GM13976 (cell line): ENCODE measurements around the gene LRRC34.

Source experiments
- DNase-seq: peaks from one replicate; pipeline ENCODE4 v3.0.0; 2012; ENCODE audit warnings: low spot score
- in situ Hi-C: fragments of 300-500 bp; cut with MboI; formaldehyde crosslinking; loops from one replicate; pipeline ENCODE4 v1.12.0; 2022; ENCODE audit warnings: low sequenced_read_pairs, mixed read lengths, inconsistent platforms; ENCODE audit not compliant: unreplicated experiment
- TF ChIP-seq, protein P1 (sequence below): IDR thresholded peaks from 2 replicates; pipeline ENCODE4 v1.5.1; 2012; ENCODE audit warnings: borderline replicate concordance, mild to moderate bottlenecking; ENCODE audit not compliant: insufficient read depth; ENCODE audit errors: extremely low read depth, missing control alignments, control extremely low read depth

LRRC34 gene

DNA sequence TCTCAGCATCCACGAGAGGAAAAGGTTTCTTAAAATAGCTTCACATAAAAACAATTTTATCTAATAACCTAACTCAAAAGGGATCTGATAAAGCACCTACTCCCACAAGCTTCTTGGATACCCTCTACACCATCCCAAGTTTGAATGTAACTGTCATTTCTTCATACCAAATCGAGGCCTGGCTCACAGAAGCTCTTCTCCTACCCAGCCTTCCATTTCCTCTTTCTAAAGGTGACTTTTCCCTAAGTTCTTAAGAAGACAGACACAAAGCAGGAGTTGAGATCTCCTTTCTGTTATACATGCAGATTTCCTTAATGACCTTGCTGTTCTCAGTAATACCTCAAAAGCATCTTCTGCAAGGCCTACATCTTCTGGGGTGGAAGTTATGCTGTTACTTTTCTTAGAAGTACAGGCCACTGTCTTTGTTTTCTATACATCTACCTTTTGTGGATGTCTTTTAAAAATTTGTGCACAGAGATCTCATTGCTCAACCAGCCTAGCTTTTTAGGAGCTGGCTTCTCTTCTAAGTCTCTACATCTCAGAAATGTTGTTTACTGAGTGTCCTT is 3.4 kb downstream of the LRRC34 start:
- TF ChIP-seq, protein P1, sequence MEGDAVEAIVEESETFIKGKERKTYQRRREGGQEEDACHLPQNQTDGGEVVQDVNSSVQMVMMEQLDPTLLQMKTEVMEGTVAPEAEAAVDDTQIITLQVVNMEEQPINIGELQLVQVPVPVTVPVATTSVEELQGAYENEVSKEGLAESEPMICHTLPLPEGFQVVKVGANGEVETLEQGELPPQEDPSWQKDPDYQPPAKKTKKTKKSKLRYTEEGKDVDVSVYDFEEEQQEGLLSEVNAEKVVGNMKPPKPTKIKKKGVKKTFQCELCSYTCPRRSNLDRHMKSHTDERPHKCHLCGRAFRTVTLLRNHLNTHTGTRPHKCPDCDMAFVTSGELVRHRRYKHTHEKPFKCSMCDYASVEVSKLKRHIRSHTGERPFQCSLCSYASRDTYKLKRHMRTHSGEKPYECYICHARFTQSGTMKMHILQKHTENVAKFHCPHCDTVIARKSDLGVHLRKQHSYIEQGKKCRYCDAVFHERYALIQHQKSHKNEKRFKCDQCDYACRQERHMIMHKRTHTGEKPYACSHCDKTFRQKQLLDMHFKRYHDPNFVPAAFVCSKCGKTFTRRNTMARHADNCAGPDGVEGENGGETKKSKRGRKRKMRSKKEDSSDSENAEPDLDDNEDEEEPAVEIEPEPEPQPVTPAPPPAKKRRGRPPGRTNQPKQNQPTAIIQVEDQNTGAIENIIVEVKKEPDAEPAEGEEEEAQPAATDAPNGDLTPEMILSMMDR: no peak
- in situ Hi-C loops: no loop called here

DNA sequence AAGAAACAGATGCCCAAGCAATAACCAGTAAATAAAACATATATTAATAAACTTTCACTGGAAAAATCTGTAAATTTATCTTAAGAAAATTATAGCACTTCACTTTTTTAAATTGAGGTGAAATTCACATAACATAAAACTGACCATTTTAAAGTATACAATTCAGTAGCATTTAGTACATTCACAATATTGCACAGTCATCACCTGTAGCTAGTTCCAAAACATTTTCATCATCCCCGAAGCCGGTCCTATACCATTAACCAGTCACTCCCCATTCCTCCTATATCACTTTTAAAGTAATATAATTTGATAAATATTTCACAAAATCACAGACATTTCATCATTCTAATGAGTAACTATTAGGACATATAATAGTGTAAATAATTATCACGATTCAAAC is 8.0 kb downstream of the LRRC34 start:
- no peak for DNase-seq
- TF ChIP-seq, protein P1: no peak
- in situ Hi-C loops: no loop called here

More for the DNA sequence above, 3.4 kb downstream of the LRRC34 start:
- DNase-seq: no peak

DNA sequence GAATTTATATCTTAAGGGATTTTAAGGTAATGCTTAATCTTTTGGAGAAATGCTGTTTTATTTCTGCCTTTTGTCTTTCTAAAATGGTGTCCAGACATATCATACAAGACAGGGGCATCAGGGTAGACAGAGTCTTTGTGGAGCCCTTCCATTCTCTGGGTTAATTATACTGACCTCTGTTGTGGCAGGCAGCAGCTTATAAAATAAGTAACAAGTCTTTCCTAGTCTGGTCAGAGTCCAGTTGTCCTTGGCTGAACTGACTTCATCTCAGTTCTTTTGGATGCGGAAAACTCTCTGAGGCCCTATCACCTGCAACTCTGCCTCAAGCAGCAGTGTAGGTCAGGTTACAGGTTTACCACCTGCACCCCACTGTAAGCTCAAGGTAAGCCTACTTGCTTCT is 20.3 kb downstream of the LRRC34 start:
- no peak for DNase-seq
- in situ Hi-C loops: no loop called here
- TF ChIP-seq, protein P1: no peak

DNA sequence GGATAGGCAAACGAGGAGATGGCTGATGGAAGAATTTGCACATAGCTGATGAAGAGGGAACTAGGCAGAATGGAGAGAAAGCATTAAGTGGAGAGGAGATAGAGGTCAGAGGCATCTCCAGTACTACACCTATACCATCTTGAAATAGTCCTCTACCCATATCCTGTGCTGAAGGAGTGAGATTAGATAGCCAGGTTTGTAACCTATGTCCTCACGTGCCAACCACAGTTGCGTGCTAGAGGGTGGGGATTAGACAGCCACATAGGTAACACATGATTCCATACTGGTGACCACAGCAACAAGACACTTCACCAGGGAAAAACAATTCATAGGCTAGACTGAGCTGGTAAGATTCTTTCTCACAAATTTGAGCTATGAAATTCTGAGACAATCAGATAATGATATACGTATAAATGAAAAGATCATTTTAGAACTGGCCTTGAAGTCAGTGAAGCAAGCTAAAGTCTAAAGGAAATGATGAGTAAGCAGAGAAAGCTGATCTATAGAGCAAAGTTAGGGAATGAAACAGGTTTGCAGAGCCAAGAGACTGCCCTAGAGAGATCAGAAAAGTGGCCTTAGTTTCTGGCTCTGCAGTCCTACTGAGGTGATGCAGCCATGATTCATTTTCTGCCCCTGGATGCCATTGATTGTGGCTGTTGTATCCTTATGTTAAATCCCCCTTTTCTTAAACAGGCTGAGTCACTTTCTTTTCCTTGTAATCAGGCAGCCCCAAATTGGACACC is 21.8 kb downstream of the LRRC34 start:
- TF ChIP-seq, protein P1: no peak

DNA sequence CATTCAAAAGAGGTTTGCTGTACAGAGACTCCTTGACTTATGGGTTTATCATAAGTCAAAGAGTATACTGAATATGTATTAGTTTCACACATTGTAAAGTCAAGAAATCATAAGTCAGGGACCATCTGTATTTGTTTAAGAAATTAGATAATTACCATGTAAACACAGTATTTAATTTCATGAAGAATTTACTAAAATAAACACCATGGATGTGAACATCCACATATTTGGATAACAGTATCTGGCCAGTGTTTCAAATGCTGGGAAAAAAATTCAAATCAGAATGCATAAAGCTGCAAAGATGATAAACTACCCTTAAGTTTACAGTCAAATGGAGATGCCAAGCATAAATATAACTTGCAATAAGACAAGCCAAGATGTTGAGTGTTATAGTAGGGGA is 22.5 kb downstream of the LRRC34 start:
- no peak for DNase-seq
- in situ Hi-C loops: no loop called here

More for the DNA sequence above, 21.8 kb downstream of the LRRC34 start:
- DNase-seq: no peak
- in situ Hi-C loops: no loop called here

DNA sequence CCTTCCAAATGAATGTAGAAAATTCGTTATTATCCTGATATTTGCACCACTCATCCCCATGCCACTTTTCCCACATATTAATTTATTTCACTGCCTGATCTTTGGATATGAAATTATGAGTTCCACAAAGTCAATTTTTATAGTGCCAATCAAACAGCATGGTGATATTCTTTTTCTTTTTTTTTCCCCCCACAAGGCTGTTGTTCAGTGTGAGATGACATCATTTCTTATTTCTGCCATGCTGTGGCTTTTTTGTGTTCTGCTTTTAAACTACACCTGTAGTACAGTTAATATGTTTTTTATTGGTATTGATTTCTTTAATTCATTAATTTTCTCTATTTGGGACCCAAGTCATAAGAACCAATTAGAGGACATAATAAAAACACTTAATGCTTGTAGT is 24.9 kb downstream of the LRRC34 start:
- no peak for DNase-seq
- TF ChIP-seq, protein P1: no peak
- in situ Hi-C loops: no loop called here

More for the DNA sequence above, 22.5 kb downstream of the LRRC34 start:
- TF ChIP-seq, protein P1: no peak
